Urothelium cell line (cell line): ENCODE measurements around the gene TMEM95.
"Not testable (repeated sequence)": the region's sequence is repeated elsewhere in the genome, so short reads cannot be mapped to it uniquely, and the experiment has no call there.

ENCODE experiments used
- DNase-seq: peaks from one replicate; pipeline ENCODE4 v3.0.0; 2011; ENCODE audit warnings: low spot score, mixed read lengths
- FAIRE-seq: peaks from 2 replicates; lab custom pipeline; 2011; peaks lifted over from hg19 to GRCh38; lab: Jason Lieb, UNC

TMEM95 gene

GRCh38 chr17:7323731-7324437 is 31.1 kb upstream of the TMEM95 start:
- no peak for FAIRE-seq
- peak; percentile 47 for DNase-seq

GRCh38 chr17:7324438-7324779 is 30.5 kb upstream of the TMEM95 start:
- FAIRE-seq = no peak
- DNase-seq = no peak

GRCh38 chr17:7325031-7325528 is 29.9 kb upstream of the TMEM95 start:
- FAIRE-seq = no peak
- DNase-seq = no peak

- DNase-seq = no peak
- no peak for FAIRE-seq
Measured at GRCh38 chr17:7326186-7326585, 28.8 kb upstream of the TMEM95 start.

GRCh38 chr17:7327056-7327455 is 27.9 kb upstream of the TMEM95 start:
- DNase-seq (no peak), FAIRE-seq (no peak)

GRCh38 chr17:7327501-7327900 is 27.5 kb upstream of the TMEM95 start:
- DNase-seq (no peak), FAIRE-seq (no peak)

GRCh38 chr17:7328009-7328408 is 26.9 kb upstream of the TMEM95 start:
- no peak for DNase-seq
- FAIRE-seq = no peak

- FAIRE-seq = peak; percentile 94
- no peak for DNase-seq
Measured at GRCh38 chr17:7328840-7329373, 26.0 kb upstream of the TMEM95 start, which contains the start of gene NEURL4. Gene NEURL4, minus strand, starts transcription at chr17:7329335. Its CDS starts 23 bp downstream, at chr17:7329312.

- DNase-seq (peak; percentile 91), FAIRE-seq (no peak)
Measured at GRCh38 chr17:7329374-7329996, 25.5 kb upstream of the TMEM95 start.

GRCh38 chr17:7329997-7330637 is 24.8 kb upstream of the TMEM95 start:
- FAIRE-seq = no peak

GRCh38 chr17:7330638-7331015 is 24.3 kb upstream of the TMEM95 start:
- DNase-seq (no peak), FAIRE-seq (no peak)

More at GRCh38 chr17:7329997-7330637, 24.8 kb upstream of the TMEM95 start:
- peak; percentile 81 for DNase-seq

GRCh38 chr17:7332111-7332510 is 22.8 kb upstream of the TMEM95 start:
- DNase-seq = no peak
- no peak for FAIRE-seq

- not testable (repeated sequence) for FAIRE-seq, DNase-seq
Measured at GRCh38 chr17:7332600-7333069, 22.3 kb upstream of the TMEM95 start.

- FAIRE-seq = no peak
- DNase-seq = no peak
Measured at GRCh38 chr17:7334938-7335538, 19.9 kb upstream of the TMEM95 start.

- DNase-seq, FAIRE-seq: not testable (repeated sequence)
Measured at GRCh38 chr17:7335765-7336164, 19.2 kb upstream of the TMEM95 start.

GRCh38 chr17:7336240-7337175 is 18.4 kb upstream of the TMEM95 start, which contains the start of gene ACAP1:
Gene ACAP1, plus strand, starts transcription at chr17:7336529. Its CDS starts 206 bp downstream, at chr17:7336735.
- FAIRE-seq (no peak), DNase-seq (no peak)

- FAIRE-seq, DNase-seq: not testable (repeated sequence)
Measured at GRCh38 chr17:7337600-7337999, 17.4 kb upstream of the TMEM95 start.

GRCh38 chr17:7340179-7340578 is 14.8 kb upstream of the TMEM95 start:
- DNase-seq = no peak
- no peak for FAIRE-seq

- no peak for DNase-seq
- FAIRE-seq = no peak
Measured at GRCh38 chr17:7341842-7342241, 13.1 kb upstream of the TMEM95 start.

- DNase-seq = no peak
- no peak for FAIRE-seq
Measured at GRCh38 chr17:7343250-7343649, 11.7 kb upstream of the TMEM95 start.
